Heart right ventricle (tissue), 16 donors: ENCODE measurements around the gene BBS1. TPM values are rescaled to one million over a fixed set of nuclear protein-coding genes. Genes with fewer than 3 reads are reported as not detected.

Source experiments
- ATAC-seq, 8 donors: fragments of 200-7000 bp; cut with Tn5 transposase; one replicate each; pipeline ENCODE4 v1.9.1; 2020; ENCODE audit warnings: mild to moderate bottlenecking in 8 of 8, moderate library complexity in 8 of 8, moderate number of reproducible peaks in 1 of 8
- DNase-seq, 2 donors: peaks; one replicate each; pipeline ENCODE4 v3.0.0-alpha.2; 2020
- H3K27ac ChIP-seq, 10 donors: fragments of 200-600 bp; sonication (generic) in 2 of 10; one replicate each; pipeline versions ENCODE4 v1.5.0 to v1.8.0; 2020 to 2022; ENCODE audit warnings: mild to moderate bottlenecking in 3 of 10
- H3K27me3 ChIP-seq, 7 donors: fragments of 200-600 bp; one replicate each; pipeline ENCODE4 v1.8.0; 2021 to 2022; ENCODE audit warnings: mild to moderate bottlenecking in 2 of 7
- H3K36me3 ChIP-seq, 9 donors: fragments of 200-600 bp; sonication (generic) in 1 of 9; one replicate each; pipeline versions ENCODE4 v1.5.0 to v1.8.0; 2020 to 2022; ENCODE audit warnings: mild to moderate bottlenecking in 2 of 9
- H3K4me1 ChIP-seq, 9 donors: fragments of 200-600 bp; sonication (generic) in 1 of 9; one replicate each; pipeline versions ENCODE4 v1.5.0 to v1.8.0; 2020 to 2022; ENCODE audit warnings: mild to moderate bottlenecking in 4 of 9
- H3K4me3 ChIP-seq, 10 donors: fragments of 200-600 bp; sonication (generic) in 2 of 10; one replicate each; pipeline versions ENCODE4 v1.5.0 to v1.8.0; 2020 to 2022; ENCODE audit warnings: mild to moderate bottlenecking in 7 of 10, moderate library complexity in 2 of 10
- H3K9me3 ChIP-seq, 11 donors: fragments of 200-600 bp in 10 of 11; sonication (generic) in 2 of 11; one replicate each; pipeline versions ENCODE4 v1.5.0 to v1.8.0; 2013 to 2022; ENCODE audit warnings: mild to moderate bottlenecking in 2 of 11, control low read depth in 1 of 11, moderate library complexity in 1 of 11
- WGBS, 2 donors: extraction: QIAGEN DNeasy Blood & Tissue Kit; methylation state at CpG; one replicate each; pipeline ENCODE4 v1.1.7; 2013; ENCODE audit warnings: inconsistent platforms in 1 of 2; 5-methylcytosine and 5-hydroxymethylcytosine counted together
- intact Hi-C, 10 donors: fragments of 100-400 bp; cut with DNase I; formaldehyde crosslinking; loops; one replicate each; pipeline versions ENCODE4 v1.11.1 to v1.14.2; 2022
- polyA plus RNA-seq, 2 donors: library from polyadenylated mRNA; stranded (reverse); fragments of 200-250 nt; gene quantifications; one replicate each; pipeline ENCODE4 v1.2.3, GENCODE V29; 2013
- total RNA-seq, 10 donors: library from RNA; stranded (reverse); fragmentation: NEBNext Ultra II Directional in 3 of 10; extraction: Animal tissue kit (Norgen Biotek cat#: 25700) in 3 of 10; gene quantifications; one replicate each; pipeline versions ENCODE4 v1.2.1 to v1.2.4, GENCODE V29; 2021 to 2023
- TF ChIP-seq, protein P1 (sequence below), 9 donors: fragments of 200-600 bp; sonication (generic) in 2 of 9; IDR thresholded peaks; one replicate each; pipeline versions ENCODE4 v1.5.0 to v1.8.0; 2021 to 2022; ENCODE audit warnings: antibody characterized with exemption in 9 of 9, mild to moderate bottlenecking in 5 of 9, moderate library complexity in 1 of 9
- donor health status: Arrhythmogenic right ventricular cardiomyopathy.
- donor health status: ischemic (EF 13 %, LVEDD 7.1; RV severe dilation, severe dysfunction).
- donor health status: healthy with polysubstance abuse.
- donor health status: DM: no; HTN: yes; CAD: no.
- donor health status: DM: no; HTN: no; CAD: no.
- donor health status: ischemic (EF 25% LVEDD 6.9; RV normal size, moderate dysfunction).
- donor health status: ischemic (EF 25% LVEDD 5.7; RV mildly dilated, moderate dysfunction).
- donor health status: healthy.
- donor health status: DM: yes; HTN: yes; CAD: no.
- donor health status: Ischemic cardiomyopathy.
- donor health status: ischemic (EF 35%, LVEDD 5.7; RV mildly dilated, moderate dysfunction).
- donor health status: nonischemic (EF 11% LVEDD 7.7; RV severe dilation, severe dysfunction).
- donor health status: DM: yes; HTN: yes; CAD: no.
- donor health status: PGD.
- donor health status: ischemic (EF 29% LVEDD 5.4; RV normal size, mild dysfunction).
- donor health status: nonischemic (EF 23%, LVEDD 6.1; RV moderate dilation, normal function).

Gene BBS1
- total and polyA plus RNA-seq, 12 donors = 9.6 to 23.9 (median 16.8) TPM

DNA sequence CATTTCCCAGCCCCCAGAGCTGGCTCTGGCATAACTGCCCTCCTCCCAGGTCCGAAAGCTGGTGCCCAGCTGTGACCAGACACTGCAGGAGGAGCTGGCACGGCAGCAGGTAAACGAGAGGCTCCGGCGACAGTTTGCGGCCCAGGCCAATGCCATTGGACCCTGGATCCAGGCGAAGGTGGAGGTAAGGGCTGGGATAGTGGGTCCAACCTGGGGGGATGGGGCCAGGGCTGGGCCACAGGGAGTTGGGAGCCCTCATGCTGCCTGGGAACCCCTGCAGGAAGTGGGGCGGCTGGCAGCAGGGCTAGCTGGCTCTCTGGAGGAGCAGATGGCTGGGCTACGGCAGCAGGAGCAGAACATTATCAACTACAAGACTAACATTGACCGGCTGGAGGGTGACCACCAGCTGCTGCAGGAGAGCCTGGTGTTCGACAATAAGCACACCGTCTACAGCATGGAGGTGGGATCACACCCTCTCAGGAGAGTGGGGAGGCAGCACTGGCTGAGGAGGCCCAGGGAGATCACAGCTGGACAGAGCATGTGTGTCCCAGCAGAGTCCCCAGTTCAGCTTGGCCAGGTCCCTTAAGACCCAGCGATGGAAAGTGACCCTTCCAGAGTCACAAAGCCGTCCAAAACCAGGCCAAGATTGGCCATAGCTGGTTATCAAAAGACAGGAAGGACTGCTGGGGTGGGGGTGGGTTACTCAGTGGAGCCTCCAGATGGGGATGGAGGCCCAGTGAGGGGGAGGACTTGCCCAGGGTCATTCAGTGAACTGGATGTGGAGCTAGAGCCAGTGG is 50.9 kb downstream of the BBS1 start:
- intact Hi-C loops = no loop called here
- WGBS, 2 donors = 74 to 83% methylated on average over 14 of the region's 14 CpGs
- DNase-seq (no peak), ATAC-seq (no peak)
- peaks cover 0 to 32% (median 0%) of the 10 kb centered on the region in 9 donors for H3K36me3 ChIP-seq
- H3K27ac ChIP-seq = no peak overlapping the region
- H3K4me3 ChIP-seq = no peak overlapping the region
- no peaks in the 10 kb centered on the region for H3K9me3 ChIP-seq
- peaks cover 4 to 9% (median 7%) of the 10 kb centered on the region in 9 donors for H3K4me1 ChIP-seq
- TF ChIP-seq, protein P1, sequence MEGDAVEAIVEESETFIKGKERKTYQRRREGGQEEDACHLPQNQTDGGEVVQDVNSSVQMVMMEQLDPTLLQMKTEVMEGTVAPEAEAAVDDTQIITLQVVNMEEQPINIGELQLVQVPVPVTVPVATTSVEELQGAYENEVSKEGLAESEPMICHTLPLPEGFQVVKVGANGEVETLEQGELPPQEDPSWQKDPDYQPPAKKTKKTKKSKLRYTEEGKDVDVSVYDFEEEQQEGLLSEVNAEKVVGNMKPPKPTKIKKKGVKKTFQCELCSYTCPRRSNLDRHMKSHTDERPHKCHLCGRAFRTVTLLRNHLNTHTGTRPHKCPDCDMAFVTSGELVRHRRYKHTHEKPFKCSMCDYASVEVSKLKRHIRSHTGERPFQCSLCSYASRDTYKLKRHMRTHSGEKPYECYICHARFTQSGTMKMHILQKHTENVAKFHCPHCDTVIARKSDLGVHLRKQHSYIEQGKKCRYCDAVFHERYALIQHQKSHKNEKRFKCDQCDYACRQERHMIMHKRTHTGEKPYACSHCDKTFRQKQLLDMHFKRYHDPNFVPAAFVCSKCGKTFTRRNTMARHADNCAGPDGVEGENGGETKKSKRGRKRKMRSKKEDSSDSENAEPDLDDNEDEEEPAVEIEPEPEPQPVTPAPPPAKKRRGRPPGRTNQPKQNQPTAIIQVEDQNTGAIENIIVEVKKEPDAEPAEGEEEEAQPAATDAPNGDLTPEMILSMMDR (IDR thresholded peaks at IDR 0.05) = no peak
- peaks cover 0 to 22% (median 12%) of the 10 kb centered on the region in 7 donors for H3K27me3 ChIP-seq

DNA sequence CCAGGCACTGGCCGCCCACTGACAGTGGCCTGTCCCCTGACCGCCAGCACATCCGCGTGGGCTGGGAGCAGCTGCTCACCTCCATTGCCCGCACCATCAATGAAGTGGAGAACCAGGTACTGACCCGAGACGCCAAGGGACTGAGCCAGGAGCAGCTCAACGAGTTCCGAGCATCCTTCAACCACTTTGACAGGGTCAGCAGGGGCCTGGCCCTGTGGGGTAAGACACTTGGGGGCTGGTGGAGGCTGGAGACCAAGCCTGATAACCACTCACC is 51.5 kb downstream of the BBS1 start:
- intact Hi-C loops = no loop called here
- ATAC-seq = no peak
- Histone ChIP-seq H3K36me3 (peaks cover 0 to 32% (median 0%) of the 10 kb centered on the region in 9 donors), H3K4me3 (no peak overlapping the region), H3K27me3 (peaks cover 0 to 18% (median 10%) of the 10 kb centered on the region in 7 donors), H3K27ac (no peak overlapping the region), H3K9me3 (no peaks in the 10 kb centered on the region), H3K4me1 (peaks cover 4 to 9% (median 7%) of the 10 kb centered on the region in 9 donors)
- WGBS, 2 donors = 92 to 93% methylated on average over 9 of the region's 9 CpGs
- DNase-seq = no peak
- TF ChIP-seq, protein P1 (IDR thresholded peaks at IDR 0.05) = no peak

DNA sequence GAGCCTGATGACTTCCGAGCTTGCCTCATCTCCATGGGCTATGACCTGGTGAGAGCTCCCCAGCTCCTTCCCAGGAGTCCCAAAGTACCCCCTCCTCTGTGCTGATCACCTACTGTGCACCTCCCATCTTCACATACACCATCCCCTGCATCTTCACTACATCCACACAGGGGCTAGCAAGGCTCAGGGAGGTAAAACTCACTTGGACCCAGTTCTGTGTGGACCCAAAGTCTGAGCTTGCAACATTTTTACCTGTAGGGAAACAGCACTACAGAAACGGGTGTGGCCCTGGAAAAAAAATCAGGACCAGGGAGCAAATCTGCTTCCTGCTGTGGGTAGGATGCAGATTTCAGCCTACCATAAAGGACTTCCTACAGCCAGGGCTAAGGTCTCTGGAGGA is 51.8 kb downstream of the BBS1 start:
- Histone ChIP-seq H3K4me1 (peaks cover 4 to 10% (median 7%) of the 10 kb centered on the region in 9 donors), H3K36me3 (peaks cover 0 to 32% (median 0%) of the 10 kb centered on the region in 9 donors), H3K4me3 (no peak overlapping the region), H3K27me3 (peaks cover 0 to 18% (median 10%) of the 10 kb centered on the region in 7 donors), H3K27ac (no peak overlapping the region), H3K9me3 (no peaks in the 10 kb centered on the region)
- ATAC-seq = no peak
- DNase-seq = no peak
- TF ChIP-seq, protein P1 (IDR thresholded peaks at IDR 0.05) = no peak
- intact Hi-C loops = no loop called here
- WGBS, 2 donors = 83 to 85% methylated on average over 2 of the region's 2 CpGs

DNA sequence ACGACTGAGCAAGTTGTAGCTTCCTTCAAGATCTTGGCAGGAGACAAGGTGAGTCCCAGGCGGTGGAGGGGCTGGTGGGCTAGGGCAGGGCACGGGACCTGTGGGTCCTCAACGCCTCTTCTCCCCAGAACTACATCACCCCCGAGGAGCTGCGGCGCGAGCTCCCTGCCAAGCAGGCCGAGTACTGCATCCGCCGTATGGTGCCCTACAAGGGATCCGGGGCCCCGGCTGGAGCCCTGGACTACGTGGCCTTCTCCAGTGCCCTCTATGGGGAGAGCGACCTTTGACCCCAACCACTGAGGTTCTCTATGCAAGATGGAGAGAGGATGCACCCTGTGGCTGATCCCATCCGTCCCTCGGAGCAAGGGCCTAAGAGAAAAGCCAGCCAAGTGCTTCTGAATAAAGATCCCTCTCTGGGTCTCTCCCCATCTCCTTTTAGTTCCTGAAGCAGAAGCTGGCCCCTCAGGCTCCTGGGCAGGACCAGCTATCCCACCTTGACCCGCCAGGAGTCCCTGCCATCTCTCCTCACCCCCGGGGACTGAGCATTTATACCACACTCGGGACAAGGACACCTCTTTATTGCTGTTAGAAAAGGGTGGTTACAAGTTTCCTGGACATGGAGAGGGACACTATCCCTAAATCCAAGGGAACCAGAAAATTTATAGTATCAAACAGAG is 52.6 kb downstream of the BBS1 start:
- H3K36me3 ChIP-seq = peaks cover 0 to 32% (median 0%) of the 10 kb centered on the region in 9 donors
- TF ChIP-seq, protein P1 (IDR thresholded peaks at IDR 0.05) = no peak
- ATAC-seq (no peak), DNase-seq (no peak)
- WGBS, 2 donors = 90 to 92% methylated on average over 20 of the region's 20 CpGs
- no peak overlapping the region for H3K4me3 ChIP-seq
- H3K4me1 ChIP-seq = peaks cover 4 to 17% (median 13%) of the 10 kb centered on the region in 9 donors
- H3K9me3 ChIP-seq = no peaks in the 10 kb centered on the region
- H3K27ac ChIP-seq = no peak overlapping the region
- intact Hi-C loops = no loop called here
- peaks cover 0 to 18% (median 5%) of the 10 kb centered on the region in 7 donors for H3K27me3 ChIP-seq
